GM18505 (cell line): ENCODE data around the gene GYS2.
"Not testable (repeated sequence)": the region's sequence is repeated elsewhere in the genome, so short reads cannot be mapped to it uniquely, and the experiment has no call there.

Experiments
- ATAC-seq: cut with Tn5 transposase; IDR thresholded peaks from one replicate; pipeline ENCODE4 v1.9.1; 2021; ENCODE audit not compliant: unreplicated experiment
- POLR2A ChIP-seq: IDR thresholded peaks from 4 replicates; pipeline ENCODE4 v1.6.1; 2011; ENCODE audit warnings: borderline replicate concordance; ENCODE audit not compliant: insufficient read depth, insufficient read length; ENCODE audit errors: extremely low read depth

The GYS2 gene

GRCh38 chr12:21617030-21617429, 12.4 kb upstream of the GYS2 start:
- TF ChIP-seq POLR2A, result no peak
- no peak for ATAC-seq

GRCh38 chr12:21615431-21615830, 10.8 kb upstream of the GYS2 start:
- no peak for TF ChIP-seq POLR2A
- no peak for ATAC-seq

- TF ChIP-seq POLR2A, result no peak
- ATAC-seq, result no peak
These were observed 9.9 kb upstream of the GYS2 start for GRCh38 chr12:21614506-21614905.

GRCh38 chr12:21613931-21614330, 9.3 kb upstream of the GYS2 start:
- ATAC-seq, result no peak
- TF ChIP-seq POLR2A, result no peak

GRCh38 chr12:21608196-21608595, 3.5 kb upstream of the GYS2 start:
- no peak for TF ChIP-seq POLR2A
- ATAC-seq, result no peak

- ATAC-seq, result no peak
- TF ChIP-seq POLR2A, result no peak
These were observed 3.1 kb upstream of the GYS2 start for GRCh38 chr12:21607701-21608100.

- ATAC-seq, result no peak
- TF ChIP-seq POLR2A, result no peak
These were observed 1.5 kb upstream of the GYS2 start for GRCh38 chr12:21606175-21606574.

GRCh38 chr12:21602774-21603173, 1.9 kb downstream of the GYS2 start:
- TF ChIP-seq POLR2A, result no peak
- no peak for ATAC-seq

GRCh38 chr12:21600196-21600595, 4.5 kb downstream of the GYS2 start:
- ATAC-seq, result no peak
- TF ChIP-seq POLR2A, result no peak

GRCh38 chr12:21599143-21599999, 5.3 kb downstream of the GYS2 start:
- peak; percentile 87 for ATAC-seq
- TF ChIP-seq POLR2A, result no peak

GRCh38 chr12:21598651-21599050, 6.0 kb downstream of the GYS2 start:
- ATAC-seq, result no peak

GRCh38 chr12:21595356-21595755, 9.3 kb downstream of the GYS2 start:
- ATAC-seq, result not testable (repeated sequence)

More at GRCh38 chr12:21598651-21599050, 6.0 kb downstream of the GYS2 start:
- no peak for TF ChIP-seq POLR2A

GRCh38 chr12:21585485-21585884, 19.2 kb downstream of the GYS2 start:
- no peak for TF ChIP-seq POLR2A
- no peak for ATAC-seq

GRCh38 chr12:21584403-21585182, 20.1 kb downstream of the GYS2 start:
- ATAC-seq, result not testable (repeated sequence)
